Endothelial cell of umbilical vein (primary cell): ENCODE results near the gene MAL. TPM values are rescaled to one million over a fixed set of nuclear protein-coding genes. Genes with fewer than 3 reads are reported as not detected.

Source experiments
- BruUV-seq: library from RNA; stranded (reverse); fragments of 400-500 nt; replicated peaks from 2 replicates; lab custom pipeline; 2021; lab: Mats Ljungman, UMichigan
- CTCF ChIA-PET: fragments of 300-600, 350-600 bp; sonication (Branson Sonifier 250); formaldehyde crosslinking; loops from one replicate; lab custom pipeline; 2021; ENCODE audit warnings: antibody characterized with exemption, inconsistent platforms; lab: Charles Lee
- POLR2A ChIA-PET: fragments of 300-600, 350-600 bp; sonication (Branson Sonifier 250); formaldehyde crosslinking; loops from one replicate; lab custom pipeline; 2021; ENCODE audit warnings: antibody characterized with exemption, inconsistent platforms; lab: Charles Lee
- DNase-seq: peaks from one replicate; pipeline ENCODE4 v3.0.0-alpha.2; 2011; ENCODE audit warnings: low read depth, low spot score
- FAIRE-seq: peaks from 2 replicates; lab custom pipeline; 2011; peaks lifted over from hg19 to GRCh38; lab: Jason Lieb, UNC
- H2AFZ ChIP-seq: 2 replicates; pipeline ENCODE4 v1.6.0; 2012; ENCODE audit warnings: low read depth, low read length, control low read depth, inconsistent platforms
- H3K27ac ChIP-seq: 2 replicates; pipeline ENCODE4 v1.5.1; 2011; ENCODE audit warnings: low read depth, mild to moderate bottlenecking, control low read depth, low read length, moderate library complexity; ENCODE audit not compliant: insufficient read depth
- H3K27me3 ChIP-seq, 2 experiments: 2 replicates each; pipeline versions ENCODE4 v1.6.0 to v1.6.1; 2011; ENCODE audit warnings: low read length in 2 of 2, mixed read lengths in 1 of 2; ENCODE audit not compliant: control insufficient read depth in 2 of 2, insufficient read depth in 2 of 2
- H3K36me3 ChIP-seq, 2 experiments: 2 replicates in 1 of 2; 3 replicates in 1 of 2; pipeline ENCODE4 v1.5.1; 2011; ENCODE audit warnings: low read length in 2 of 2, mild to moderate bottlenecking in 1 of 2, moderate library complexity in 1 of 2; ENCODE audit not compliant: control insufficient read depth in 2 of 2, insufficient read depth in 2 of 2; ENCODE audit errors: extremely low read depth in 1 of 2
- H3K4me1 ChIP-seq: 3 replicates; pipeline ENCODE4 v1.5.1; 2011; ENCODE audit warnings: mild to moderate bottlenecking, low read length; ENCODE audit not compliant: control insufficient read depth, insufficient read depth; ENCODE audit errors: extremely low read depth
- H3K4me2 ChIP-seq: 2 replicates; pipeline ENCODE4 v1.6.1; 2011; ENCODE audit warnings: low read length, control low read depth, mixed read lengths; ENCODE audit not compliant: insufficient read depth
- H3K4me3 ChIP-seq, 3 experiments: fragments of 200-600 bp in 1 of 3; sonication (generic), shearing (Covaris generic) in 1 of 3; replicated peaks in 1 of 3; 2 replicates each; pipeline ENCODE4 v1.5.1; 2011 to 2016; ENCODE audit warnings: control low read depth in 3 of 3, low read length in 3 of 3, mild to moderate bottlenecking in 2 of 3, inconsistent platforms in 1 of 3, low read depth in 1 of 3, moderate library complexity in 1 of 3; ENCODE audit not compliant: insufficient read depth in 1 of 3
- H3K79me2 ChIP-seq: 2 replicates; pipeline ENCODE4 v1.6.0; 2012; ENCODE audit warnings: low read length, inconsistent platforms; ENCODE audit not compliant: control insufficient read depth, insufficient read depth
- H3K9ac ChIP-seq: replicated peaks from 2 replicates; pipeline ENCODE3; 2011; ENCODE audit warnings: low read length, control low read depth; ENCODE audit not compliant: insufficient read depth; ENCODE audit errors: extremely low read depth
- H3K9me1 ChIP-seq: replicated peaks from 3 replicates; pipeline ENCODE4 v1.6.0; 2011; ENCODE audit warnings: mild to moderate bottlenecking, low read length; ENCODE audit not compliant: control insufficient read depth, insufficient read depth; ENCODE audit errors: extremely low read depth
- H3K9me3 ChIP-seq: replicated peaks from 2 replicates; pipeline ENCODE4 v1.5.1; 2012; ENCODE audit warnings: low read length, inconsistent platforms; ENCODE audit not compliant: control insufficient read depth, insufficient read depth
- H4K20me1 ChIP-seq: replicated peaks from 2 replicates; pipeline ENCODE3; 2011; ENCODE audit warnings: mild to moderate bottlenecking, low read length; ENCODE audit not compliant: control insufficient read depth, insufficient read depth; ENCODE audit errors: extremely low read depth
- EZH2 ChIP-seq: IDR thresholded peaks from 2 replicates; pipeline ENCODE4 v1.6.1; 2012; ENCODE audit warnings: borderline replicate concordance, low read depth, mild to moderate bottlenecking, moderate library complexity, low read length, inconsistent platforms; ENCODE audit not compliant: severe bottlenecking
- FOS ChIP-seq: IDR thresholded peaks from 2 replicates; pipeline ENCODE4 v1.6.1; 2011; ENCODE audit warnings: mild to moderate bottlenecking, low read length, moderate library complexity, borderline replicate concordance; ENCODE audit not compliant: insufficient read depth
- GATA2 ChIP-seq: IDR thresholded peaks from 2 replicates; pipeline ENCODE4 v1.7.0; 2011; ENCODE audit warnings: low read depth, mild to moderate bottlenecking, moderate library complexity, mixed read lengths, low read length; ENCODE audit not compliant: insufficient read length, insufficient read depth
- JUN ChIP-seq: IDR thresholded peaks from 2 replicates; pipeline ENCODE4 v1.6.1; 2011; ENCODE audit warnings: borderline replicate concordance, low read depth; ENCODE audit not compliant: insufficient read length, insufficient read depth
- MYC ChIP-seq: IDR thresholded peaks from one replicate; pipeline ENCODE4 v1.6.1; 2011; ENCODE audit warnings: mild to moderate bottlenecking, low read depth, low read length
- POLR2A ChIP-seq: IDR thresholded peaks from 2 replicates; pipeline ENCODE4 v1.6.1; 2012; ENCODE audit warnings: low read depth, mild to moderate bottlenecking, control low read depth, low read length
- POLR2AphosphoS5 ChIP-seq: IDR thresholded peaks from 2 replicates; pipeline ENCODE4 v1.6.1; 2012; ENCODE audit warnings: low read depth, mild to moderate bottlenecking, control low read depth, low read length, moderate library complexity; ENCODE audit not compliant: insufficient read depth
- dilution Hi-C: fragments of 300-500 bp; cut with MboI; formaldehyde crosslinking; loops from one replicate; pipeline ENCODE4 v1.15.0; 2019; ENCODE audit warnings: low sequenced_read_pairs; ENCODE audit not compliant: extremely low pct_ligation_motif_present
- intact Hi-C: fragments of 100-400 bp; cut with micrococcal nuclease; formaldehyde crosslinking; loops from one replicate; pipeline ENCODE4 v1.10.0; 2022
- polyA plus RNA-seq, 4 experiments: library from polyadenylated mRNA; depleted of rRNA in 3 of 4; stranded (reverse) in 3 of 4; unstranded in 1 of 4; fragments of >200 nt; gene quantifications; 2 replicates each; pipeline versions ENCODE4 v1.2.1 to v1.2.3, GENCODE V29; 2011 to 2012; ENCODE audit warnings: missing spikeins in 1 of 4
- total RNA-seq: library from RNA; stranded (reverse); gene quantifications from 2 replicates; pipeline ENCODE4 v1.2.3, GENCODE V29; 2021
- TF ChIP-seq, protein P1 (sequence below): IDR thresholded peaks from 2 replicates; pipeline ENCODE4 v1.6.1; 2011; ENCODE audit not compliant: insufficient read depth, insufficient read length
- TF ChIP-seq, protein P2 (sequence below), 2 donors: IDR thresholded peaks; 1 replicate in 1 of 2; 2 replicates in 1 of 2; pipeline ENCODE4 v1.5.1; 2011; ENCODE audit warnings: low read length in 2 of 2, mild to moderate bottlenecking in 2 of 2, moderate library complexity in 2 of 2, control low read depth in 1 of 2, inconsistent platforms in 1 of 2, low read depth in 1 of 2; ENCODE audit not compliant: insufficient read depth in 1 of 2; ENCODE audit errors: extremely low read depth in 1 of 2

The MAL gene
- total and polyA plus RNA-seq, 2 donors (not counting 3 experiments of a cell fraction or from before 2014, with no cell fraction given) = not detected

DNA sequence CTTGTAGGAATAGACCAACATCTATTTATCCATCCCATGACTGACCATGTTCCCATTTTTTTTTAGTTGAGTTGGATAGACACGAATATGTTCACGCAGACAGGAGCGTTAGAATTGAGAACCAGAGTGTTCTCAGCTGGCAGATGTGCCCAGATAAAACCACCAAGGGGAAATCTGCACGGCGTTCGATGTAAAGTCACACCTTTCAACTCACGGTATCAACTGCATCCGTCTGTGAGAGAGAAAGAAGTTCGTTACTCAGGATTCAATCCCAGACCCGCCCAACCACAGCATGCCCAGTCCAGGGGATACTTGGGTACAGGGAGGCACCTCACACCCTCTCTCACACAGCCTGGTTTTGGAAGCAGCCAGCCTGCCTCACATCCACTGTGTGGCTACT, 26.1 kb downstream of the MAL start:
- Histone ChIP-seq H4K20me1 (no peaks in the 10 kb centered on the region), H3K27me3 (no peaks in the 10 kb centered on the region), H3K4me3 (no peak overlapping the region), H3K9me3 (no peaks in the 10 kb centered on the region), H2AFZ (no peak overlapping the region), H3K9ac (no peak overlapping the region), H3K36me3 (no peaks in the 10 kb centered on the region), H3K27ac (no peak overlapping the region), H3K79me2 (no peaks in the 10 kb centered on the region), H3K4me2 (no peak overlapping the region), H3K4me1 (no peaks in the 10 kb centered on the region), H3K9me1 (no peaks in the 10 kb centered on the region)
- ChIA-PET CTCF (interaction anchor here (1.2 kb wide), 1 partner anchor 27 kb away, joined by 3 read pairs; no protein-coding TSS in a partner anchor), POLR2A (no interaction called here)
- FAIRE-seq = no peak
- no TSS peak for BruUV-seq
- no peak for DNase-seq
- intact Hi-C loops (no loop called here), dilution Hi-C loops (no loop called here)
- TF ChIP-seq POLR2AphosphoS5 (no peak), EZH2 (no peak), GATA2 (no peak)

DNA sequence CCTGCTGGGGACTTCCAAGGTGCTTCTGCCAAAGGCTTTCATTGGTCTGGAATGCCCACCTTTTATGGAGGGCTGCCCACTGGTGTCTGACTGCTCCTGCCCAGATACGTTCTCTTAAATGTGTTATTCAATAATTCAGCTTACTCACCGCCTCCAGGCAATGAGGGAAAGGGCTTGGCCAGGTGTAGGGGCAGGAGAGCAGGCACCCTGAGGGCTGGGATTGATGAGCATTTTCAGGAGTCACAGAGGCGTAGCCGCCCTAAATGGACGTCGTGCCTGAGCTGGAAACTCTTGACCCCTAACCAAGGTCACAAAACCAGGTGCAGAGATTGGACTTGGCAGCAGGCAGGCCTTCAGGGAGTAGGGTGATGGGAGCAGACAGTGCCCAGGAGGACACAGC, 26.8 kb downstream of the MAL start:
- DNase-seq (no peak), FAIRE-seq (no peak)
- H3K4me3 ChIP-seq = no peak overlapping the region
- no peaks in the 10 kb centered on the region for H3K9me1 ChIP-seq
- no peak overlapping the region for H3K27ac ChIP-seq
- H3K27me3 ChIP-seq = no peaks in the 10 kb centered on the region
- H3K9ac ChIP-seq = no peak overlapping the region
- BruUV-seq = no TSS peak
- no peaks in the 10 kb centered on the region for H3K79me2 ChIP-seq
- POLR2A ChIA-PET = no interaction called here
- H2AFZ ChIP-seq = no peak overlapping the region
- no peaks in the 10 kb centered on the region for H3K9me3 ChIP-seq
- no peaks in the 10 kb centered on the region for H4K20me1 ChIP-seq
- H3K4me1 ChIP-seq = no peaks in the 10 kb centered on the region
- intact Hi-C loops = no loop called here
- dilution Hi-C loops = no loop called here
- CTCF ChIA-PET = interaction anchor here (0.9 to 1.4 kb wide), 3 partner anchors 24 to 66 kb away, joined by 3 to 5 read pairs (median 4); no protein-coding TSS in a partner anchor
- no peak for TF ChIP-seq POLR2AphosphoS5
- TF ChIP-seq POLR2A = no peak
- no peak for TF ChIP-seq FOS
- TF ChIP-seq, protein P1, sequence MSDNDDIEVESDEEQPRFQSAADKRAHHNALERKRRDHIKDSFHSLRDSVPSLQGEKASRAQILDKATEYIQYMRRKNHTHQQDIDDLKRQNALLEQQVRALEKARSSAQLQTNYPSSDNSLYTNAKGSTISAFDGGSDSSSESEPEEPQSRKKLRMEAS = no peak
- no peak for TF ChIP-seq MYC
- no peak for TF ChIP-seq JUN
- TF ChIP-seq, protein P2, sequence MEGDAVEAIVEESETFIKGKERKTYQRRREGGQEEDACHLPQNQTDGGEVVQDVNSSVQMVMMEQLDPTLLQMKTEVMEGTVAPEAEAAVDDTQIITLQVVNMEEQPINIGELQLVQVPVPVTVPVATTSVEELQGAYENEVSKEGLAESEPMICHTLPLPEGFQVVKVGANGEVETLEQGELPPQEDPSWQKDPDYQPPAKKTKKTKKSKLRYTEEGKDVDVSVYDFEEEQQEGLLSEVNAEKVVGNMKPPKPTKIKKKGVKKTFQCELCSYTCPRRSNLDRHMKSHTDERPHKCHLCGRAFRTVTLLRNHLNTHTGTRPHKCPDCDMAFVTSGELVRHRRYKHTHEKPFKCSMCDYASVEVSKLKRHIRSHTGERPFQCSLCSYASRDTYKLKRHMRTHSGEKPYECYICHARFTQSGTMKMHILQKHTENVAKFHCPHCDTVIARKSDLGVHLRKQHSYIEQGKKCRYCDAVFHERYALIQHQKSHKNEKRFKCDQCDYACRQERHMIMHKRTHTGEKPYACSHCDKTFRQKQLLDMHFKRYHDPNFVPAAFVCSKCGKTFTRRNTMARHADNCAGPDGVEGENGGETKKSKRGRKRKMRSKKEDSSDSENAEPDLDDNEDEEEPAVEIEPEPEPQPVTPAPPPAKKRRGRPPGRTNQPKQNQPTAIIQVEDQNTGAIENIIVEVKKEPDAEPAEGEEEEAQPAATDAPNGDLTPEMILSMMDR (IDR thresholded peaks at IDR 0.05; ENCODE audit: extremely low read depth in 1 of 2, insufficient read depth in 1 of 2, low read depth in 1 of 2, low read length in 2 of 2) = no peak
- TF ChIP-seq EZH2 = no peak
- H3K36me3 ChIP-seq = no peaks in the 10 kb centered on the region
- H3K4me2 ChIP-seq = no peak overlapping the region
